Measurements from ENCODE around the gene PPARA.
"Not testable (repeated sequence)": the region's sequence is repeated elsewhere in the genome, so short reads cannot be mapped to it uniquely, and the experiment has no call there.

PPARA gene

GRCh38 chr22:46251266-46251665, 100.9 kb downstream of the PPARA start:
- no peak for DNase-seq

GRCh38 chr22:46251816-46252380, 101.6 kb downstream of the PPARA start:
- no peak for DNase-seq

- DNase-seq: no peak
Measured at GRCh38 chr22:46256358-46256958, 106.1 kb downstream of the PPARA start.

- no peak for DNase-seq
Measured at GRCh38 chr22:46259374-46259773, 109.0 kb downstream of the PPARA start.

- no peak for DNase-seq
Measured at GRCh38 chr22:46260038-46260437, 109.7 kb downstream of the PPARA start.

GRCh38 chr22:46262449-46263215, 112.3 kb downstream of the PPARA start:
- DNase-seq: no peak

- no peak for DNase-seq
Measured at GRCh38 chr22:46263216-46263590, 112.9 kb downstream of the PPARA start, which contains the start of gene PKDREJ. TSS of gene PKDREJ (minus strand) at chr22:46263343. CDS start at chr22:46263322, 21 bp downstream.

- DNase-seq: not testable (repeated sequence)
Measured at GRCh38 chr22:46264520-46264919, 114.2 kb downstream of the PPARA start.

- DNase-seq: not testable (repeated sequence)
Measured at GRCh38 chr22:46265627-46266026, 115.3 kb downstream of the PPARA start.

GRCh38 chr22:46267431-46268279, 117.3 kb downstream of the PPARA start, which contains the start of gene TTC38:
TSS of gene TTC38 (plus strand) at chr22:46268008. CDS start at chr22:46268040, 32 bp downstream.
- peak; percentile 33 for DNase-seq

GRCh38 chr22:46269564-46269963, 119.2 kb downstream of the PPARA start:
- DNase-seq: no peak

GRCh38 chr22:46272196-46272595, 121.9 kb downstream of the PPARA start:
- no peak for DNase-seq

GRCh38 chr22:46272762-46273431, 122.6 kb downstream of the PPARA start:
- DNase-seq: no peak

GRCh38 chr22:46273432-46274148, 123.3 kb downstream of the PPARA start:
- no peak for DNase-seq

- DNase-seq: no peak
Measured at GRCh38 chr22:46274381-46274780, 124.1 kb downstream of the PPARA start.

- no peak for DNase-seq
Measured at GRCh38 chr22:46275455-46276122, 125.3 kb downstream of the PPARA start.

GRCh38 chr22:46276563-46276962, 126.2 kb downstream of the PPARA start:
- DNase-seq: no peak

- DNase-seq: no peak
Measured at GRCh38 chr22:46278656-46279645, 128.6 kb downstream of the PPARA start.

GRCh38 chr22:46280063-46280817, 129.9 kb downstream of the PPARA start:
- no peak for DNase-seq
